GM12878 (cell line): ENCODE results near the gene FREM2.

ENCODE experiments used
- GABPA ChIP-seq: IDR thresholded peaks from 2 replicates; pipeline ENCODE4 v1.6.1; 2014; ENCODE audit warnings: antibody characterized with exemption, low read depth, mild to moderate bottlenecking, inconsistent platforms
- MXI1 ChIP-seq: fragments of 150-350 bp; IDR thresholded peaks from 2 replicates; pipeline ENCODE4 v1.6.1; 2011; ENCODE audit warnings: low read depth, mild to moderate bottlenecking, inconsistent platforms, low read length, improper control_type of control experiment
- POLR2A ChIP-seq: IDR thresholded peaks from 2 replicates; pipeline ENCODE4 v1.6.1; 2011; ENCODE audit warnings: low read depth, mild to moderate bottlenecking, low read length
- RFX5 ChIP-seq: IDR thresholded peaks from 2 replicates; pipeline ENCODE4 v1.6.1; 2011; ENCODE audit warnings: low read depth, low read length, improper control_type of control experiment
- TF ChIP-seq, protein P1 (sequence below): IDR thresholded peaks from 2 replicates; pipeline ENCODE4 v1.6.1; 2012; ENCODE audit warnings: low read length, inconsistent platforms
- TF ChIP-seq, protein P2 (sequence below): IDR thresholded peaks from 2 replicates; pipeline ENCODE4 v1.6.1; 2011; ENCODE audit warnings: mild to moderate bottlenecking, low read depth, low read length, moderate library complexity; ENCODE audit not compliant: insufficient replicate concordance
- TF ChIP-seq, protein P3 (sequence below), 3 experiments: IDR thresholded peaks in 2 of 3; conservative IDR thresholded peaks in 1 of 3; 2 replicates each; pipeline ENCODE4 v1.5.1; 2011; ENCODE audit warnings: low read depth in 3 of 3, low read length in 3 of 3, mild to moderate bottlenecking in 3 of 3, control low read depth in 2 of 3, moderate library complexity in 2 of 3, inconsistent platforms in 1 of 3, mixed read lengths in 1 of 3; ENCODE audit not compliant: control insufficient read depth in 2 of 3, insufficient read depth in 1 of 3; ENCODE audit errors: extremely low read depth in 1 of 3
- TF ChIP-seq, protein P4 (sequence below): IDR thresholded peaks from 2 replicates; pipeline ENCODE4 v1.6.1; 2012; ENCODE audit warnings: low read depth, low read length, improper control_type of control experiment

DNA sequence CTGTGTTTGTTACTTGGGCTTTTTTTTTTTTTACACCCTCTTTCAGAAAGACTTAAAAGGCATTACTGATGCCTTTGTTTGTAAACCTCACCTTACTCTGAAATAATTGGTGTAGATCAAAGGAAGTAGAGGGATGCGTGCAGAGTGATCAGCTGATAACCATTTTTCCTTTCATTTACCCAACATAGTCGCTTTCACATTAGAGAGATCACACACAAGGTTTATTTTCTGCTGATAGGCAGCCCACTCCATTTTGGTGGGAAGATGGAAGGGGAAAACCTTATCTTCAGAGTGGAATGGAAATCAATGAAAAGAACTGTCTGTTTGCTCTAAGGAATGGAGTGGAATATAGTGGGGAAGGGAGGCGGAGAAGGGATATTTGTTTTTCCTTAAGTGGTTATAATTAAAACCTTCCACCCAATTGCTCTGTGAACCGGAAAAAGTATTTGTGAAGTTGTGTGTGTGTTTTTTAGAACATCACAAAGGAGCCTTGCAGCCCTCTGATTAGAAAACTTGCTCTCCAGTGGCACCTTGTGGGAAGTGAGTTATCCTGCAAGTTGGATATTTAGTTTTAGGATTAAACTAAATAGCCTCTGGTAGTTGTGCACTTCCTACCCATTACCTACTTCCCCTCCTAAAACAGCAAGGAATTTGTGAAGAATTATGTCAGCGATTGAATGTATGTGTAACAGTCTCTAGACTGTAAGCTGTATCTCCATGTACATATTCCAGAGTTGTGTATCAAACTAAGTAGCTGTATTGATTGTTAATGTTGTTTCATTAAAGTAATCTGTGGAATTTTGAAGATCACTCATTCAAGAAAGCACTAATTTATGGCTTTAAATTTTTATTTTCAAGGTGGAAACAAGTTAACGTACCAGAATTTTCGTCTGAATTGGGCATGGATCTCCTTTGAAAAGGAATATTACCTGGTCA is 76.8 kb downstream of the FREM2 start:
- TF ChIP-seq POLR2A = no peak
- TF ChIP-seq, protein P1, sequence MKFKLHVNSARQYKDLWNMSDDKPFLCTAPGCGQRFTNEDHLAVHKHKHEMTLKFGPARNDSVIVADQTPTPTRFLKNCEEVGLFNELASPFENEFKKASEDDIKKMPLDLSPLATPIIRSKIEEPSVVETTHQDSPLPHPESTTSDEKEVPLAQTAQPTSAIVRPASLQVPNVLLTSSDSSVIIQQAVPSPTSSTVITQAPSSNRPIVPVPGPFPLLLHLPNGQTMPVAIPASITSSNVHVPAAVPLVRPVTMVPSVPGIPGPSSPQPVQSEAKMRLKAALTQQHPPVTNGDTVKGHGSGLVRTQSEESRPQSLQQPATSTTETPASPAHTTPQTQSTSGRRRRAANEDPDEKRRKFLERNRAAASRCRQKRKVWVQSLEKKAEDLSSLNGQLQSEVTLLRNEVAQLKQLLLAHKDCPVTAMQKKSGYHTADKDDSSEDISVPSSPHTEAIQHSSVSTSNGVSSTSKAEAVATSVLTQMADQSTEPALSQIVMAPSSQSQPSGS = no peak
- TF ChIP-seq, protein P2, sequence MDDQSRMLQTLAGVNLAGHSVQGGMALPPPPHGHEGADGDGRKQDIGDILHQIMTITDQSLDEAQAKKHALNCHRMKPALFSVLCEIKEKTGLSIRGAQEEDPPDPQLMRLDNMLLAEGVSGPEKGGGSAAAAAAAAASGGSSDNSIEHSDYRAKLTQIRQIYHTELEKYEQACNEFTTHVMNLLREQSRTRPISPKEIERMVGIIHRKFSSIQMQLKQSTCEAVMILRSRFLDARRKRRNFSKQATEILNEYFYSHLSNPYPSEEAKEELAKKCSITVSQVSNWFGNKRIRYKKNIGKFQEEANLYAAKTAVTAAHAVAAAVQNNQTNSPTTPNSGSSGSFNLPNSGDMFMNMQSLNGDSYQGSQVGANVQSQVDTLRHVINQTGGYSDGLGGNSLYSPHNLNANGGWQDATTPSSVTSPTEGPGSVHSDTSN = no peak
- TF ChIP-seq, protein P3, sequence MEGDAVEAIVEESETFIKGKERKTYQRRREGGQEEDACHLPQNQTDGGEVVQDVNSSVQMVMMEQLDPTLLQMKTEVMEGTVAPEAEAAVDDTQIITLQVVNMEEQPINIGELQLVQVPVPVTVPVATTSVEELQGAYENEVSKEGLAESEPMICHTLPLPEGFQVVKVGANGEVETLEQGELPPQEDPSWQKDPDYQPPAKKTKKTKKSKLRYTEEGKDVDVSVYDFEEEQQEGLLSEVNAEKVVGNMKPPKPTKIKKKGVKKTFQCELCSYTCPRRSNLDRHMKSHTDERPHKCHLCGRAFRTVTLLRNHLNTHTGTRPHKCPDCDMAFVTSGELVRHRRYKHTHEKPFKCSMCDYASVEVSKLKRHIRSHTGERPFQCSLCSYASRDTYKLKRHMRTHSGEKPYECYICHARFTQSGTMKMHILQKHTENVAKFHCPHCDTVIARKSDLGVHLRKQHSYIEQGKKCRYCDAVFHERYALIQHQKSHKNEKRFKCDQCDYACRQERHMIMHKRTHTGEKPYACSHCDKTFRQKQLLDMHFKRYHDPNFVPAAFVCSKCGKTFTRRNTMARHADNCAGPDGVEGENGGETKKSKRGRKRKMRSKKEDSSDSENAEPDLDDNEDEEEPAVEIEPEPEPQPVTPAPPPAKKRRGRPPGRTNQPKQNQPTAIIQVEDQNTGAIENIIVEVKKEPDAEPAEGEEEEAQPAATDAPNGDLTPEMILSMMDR (IDR thresholded peaks at IDR 0.05 in 2 of 3, conservative IDR thresholded peaks at IDR 0.05 in 1 of 3; ENCODE audit: control insufficient read depth in 2 of 3, extremely low read depth in 1 of 3, insufficient read depth in 1 of 3, low read depth in 3 of 3, low read length in 3 of 3) = peak; percentile 38 to 50 (median 45); a peak in 5 of 6 replicates
- no peak for TF ChIP-seq RFX5
- no peak for TF ChIP-seq GABPA
- TF ChIP-seq MXI1 = no peak
- TF ChIP-seq, protein P4, sequence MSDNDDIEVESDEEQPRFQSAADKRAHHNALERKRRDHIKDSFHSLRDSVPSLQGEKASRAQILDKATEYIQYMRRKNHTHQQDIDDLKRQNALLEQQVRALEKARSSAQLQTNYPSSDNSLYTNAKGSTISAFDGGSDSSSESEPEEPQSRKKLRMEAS = no peak
